Endometrial microvascular endothelial cells (primary cell): ENCODE results near the gene IQCB1. TPM values are rescaled to one million over a fixed set of nuclear protein-coding genes. Genes with fewer than 3 reads are reported as not detected.
"Not testable (repeated sequence)": the region's sequence is repeated elsewhere in the genome, so short reads cannot be mapped to it uniquely, and the experiment has no call there.

Source experiments
- in situ Hi-C: cut with HindIII; loops from 2 replicates; pipeline ENCODE4 v1.10.0; 2017; ENCODE audit warnings: low sequenced_read_pairs, low pct_unique_long_range_greater_than_20kb; ENCODE audit errors: inconsistent ontology term
- total RNA-seq: library from RNA; depleted of rRNA; stranded (reverse); fragments of >200 nt; gene quantifications from one replicate; pipeline ENCODE4 v1.2.3, GENCODE V29; 2015; ENCODE audit errors: inconsistent ontology term

IQCB1 gene
- total RNA-seq, 1 donor from 2014 or later: 8.4 TPM

DNA sequence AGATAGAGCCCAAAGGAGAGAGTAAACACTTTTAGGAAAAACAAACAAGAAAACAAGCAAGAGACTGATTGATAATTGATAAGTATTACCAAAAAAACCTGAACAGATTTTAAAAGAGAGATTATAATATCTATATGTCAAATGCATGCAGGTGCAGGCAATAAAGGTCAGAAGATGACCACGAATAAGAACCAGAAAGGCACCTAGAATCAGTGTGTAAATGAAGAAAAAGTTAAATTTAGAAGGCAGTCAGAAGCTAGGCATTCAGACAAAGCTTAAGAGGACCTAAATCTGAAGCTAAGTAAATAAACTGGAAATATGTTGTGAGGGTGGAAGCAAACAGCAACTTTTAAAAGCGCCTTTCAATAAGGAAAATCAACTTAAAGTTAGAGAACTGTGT, 16.3 kb downstream of the IQCB1 start:
- in situ Hi-C loops: no loop called here

DNA sequence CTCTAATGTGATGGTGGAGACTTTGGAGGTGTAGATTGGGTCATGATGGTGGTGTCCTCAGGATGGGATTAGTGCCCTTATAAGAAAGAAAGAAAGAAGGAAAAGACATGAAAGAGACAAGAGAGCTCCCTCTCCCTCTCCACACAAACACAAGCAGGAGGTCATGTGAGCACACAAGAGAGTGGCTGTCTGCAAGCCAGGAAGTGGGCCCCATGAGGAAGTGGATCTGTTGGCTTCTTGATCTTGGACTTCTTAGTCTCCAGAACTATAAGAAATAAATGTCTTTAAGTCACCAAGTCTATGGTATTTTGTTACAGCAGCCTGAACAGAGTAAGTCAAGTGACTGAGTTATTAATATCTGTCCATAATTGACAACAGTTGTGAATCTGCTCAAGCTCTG, 17.1 kb downstream of the IQCB1 start:
- in situ Hi-C loops: no loop called here

DNA sequence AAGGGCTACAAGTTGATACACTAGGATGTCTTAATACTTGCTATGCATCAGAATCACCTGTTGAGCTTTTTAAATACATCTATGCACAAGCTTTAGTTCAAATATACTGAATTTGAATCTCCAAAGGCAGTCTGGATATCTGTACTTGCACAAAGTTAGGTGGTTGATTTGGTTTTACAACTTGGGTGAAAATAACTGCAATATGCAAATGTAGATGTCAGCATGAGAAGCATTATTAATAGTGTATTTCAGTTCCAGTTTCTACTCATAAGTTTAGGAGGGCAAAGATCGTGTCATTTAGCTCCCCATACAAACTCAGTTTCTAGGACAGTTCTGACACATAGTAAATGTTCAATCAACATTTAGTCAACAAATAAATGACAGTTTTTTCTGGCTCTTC, 25.6 kb downstream of the IQCB1 start:
- in situ Hi-C loops: no loop called here

DNA sequence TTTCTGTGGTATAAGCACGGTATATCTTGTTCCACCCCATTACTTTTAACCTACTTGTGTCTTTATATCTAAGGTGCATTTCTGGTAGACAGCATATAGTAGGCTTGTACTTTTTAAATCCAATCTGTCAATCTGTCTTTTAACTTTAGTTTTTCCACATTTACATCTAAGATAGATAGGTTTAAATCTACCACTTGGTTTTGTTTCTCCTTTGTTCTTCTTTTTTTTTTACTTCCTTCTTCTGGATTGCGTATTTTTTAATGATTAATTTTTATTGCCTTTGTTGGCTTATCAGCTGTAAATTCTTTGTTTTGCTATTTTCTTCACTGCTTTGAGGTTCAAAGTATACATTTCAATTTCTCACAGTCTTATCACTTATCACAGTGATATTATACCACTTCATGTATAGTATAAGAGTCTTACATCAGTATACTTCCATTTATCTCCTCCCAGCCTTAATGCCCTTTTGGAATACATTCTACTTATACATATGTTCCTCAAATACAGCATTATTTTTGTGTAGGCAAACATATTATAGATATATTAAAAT, 31.0 kb downstream of the IQCB1 start:
- in situ Hi-C loops: no loop called here

DNA sequence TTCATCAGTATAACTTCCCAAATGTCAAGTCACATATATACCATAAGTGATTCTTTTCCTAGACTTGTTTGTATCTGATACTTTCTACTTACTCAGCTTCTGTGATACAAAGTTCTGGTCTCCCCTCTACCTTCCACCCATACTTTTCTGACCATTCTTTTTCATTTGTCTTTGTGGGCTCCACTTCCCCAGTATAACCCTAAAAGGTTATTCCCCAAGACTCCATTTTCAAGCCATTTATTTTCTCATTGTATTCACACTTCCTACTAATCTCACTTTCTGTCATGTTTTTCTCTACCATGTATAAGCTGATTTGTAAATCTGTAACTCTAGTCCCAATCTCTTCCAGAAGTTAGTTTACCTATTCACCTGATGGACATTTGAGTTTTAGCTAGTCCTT, 34.0 kb downstream of the IQCB1 start:
- in situ Hi-C loops: no loop called here

DNA sequence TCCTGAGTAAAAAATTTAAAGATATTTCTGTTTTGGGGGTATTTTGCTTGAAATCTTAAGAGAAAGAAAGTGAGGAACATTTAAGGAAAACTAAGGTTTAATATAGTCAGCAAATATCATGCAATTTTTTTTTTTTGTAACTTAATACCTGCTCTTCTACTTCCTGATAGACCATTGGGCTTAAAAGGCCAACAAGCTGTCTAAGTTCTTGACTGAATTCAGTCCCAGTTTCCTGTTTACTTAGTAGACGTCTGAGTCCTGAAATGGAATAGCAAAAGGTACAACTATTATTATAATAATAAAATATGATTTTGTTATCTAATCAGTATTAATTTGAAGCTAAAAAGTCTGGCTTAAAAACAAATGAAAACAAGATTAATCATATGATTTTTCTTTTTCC, 37.9 kb downstream of the IQCB1 start:
- in situ Hi-C loops: no loop called here

DNA sequence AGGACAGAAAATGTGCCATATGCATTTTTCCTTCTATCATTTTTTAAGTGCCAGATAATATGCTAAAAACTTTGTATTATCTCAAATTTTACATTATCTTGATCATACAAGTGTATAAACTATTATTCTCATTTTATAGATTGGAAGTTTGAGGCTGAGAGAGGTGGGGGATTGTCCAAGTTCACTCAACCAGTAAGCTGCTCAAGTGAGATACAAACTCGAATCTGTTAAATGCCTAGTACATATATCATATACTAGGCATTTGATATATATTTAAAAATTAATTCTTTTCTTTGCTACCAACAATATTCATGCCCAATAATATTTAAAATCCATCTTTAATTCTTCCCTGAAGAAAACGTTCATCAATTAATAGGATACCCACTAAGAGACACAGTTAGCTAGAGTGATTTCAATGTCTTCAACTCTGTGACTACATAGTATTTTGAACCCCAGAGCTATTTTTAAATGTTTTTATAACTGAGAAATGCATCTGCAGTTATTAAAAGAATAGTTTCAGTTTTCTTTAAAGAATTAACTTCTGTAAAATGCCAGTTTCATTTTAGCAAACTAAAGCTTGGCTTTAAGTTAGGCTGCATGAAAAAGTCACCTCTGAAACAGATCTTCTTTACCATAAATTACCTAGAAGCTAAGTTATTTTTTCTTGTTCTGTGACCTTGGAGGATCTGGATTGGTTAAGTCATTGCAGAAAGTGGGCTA, 40.4 kb downstream of the IQCB1 start:
- in situ Hi-C loops: no loop called here

DNA sequence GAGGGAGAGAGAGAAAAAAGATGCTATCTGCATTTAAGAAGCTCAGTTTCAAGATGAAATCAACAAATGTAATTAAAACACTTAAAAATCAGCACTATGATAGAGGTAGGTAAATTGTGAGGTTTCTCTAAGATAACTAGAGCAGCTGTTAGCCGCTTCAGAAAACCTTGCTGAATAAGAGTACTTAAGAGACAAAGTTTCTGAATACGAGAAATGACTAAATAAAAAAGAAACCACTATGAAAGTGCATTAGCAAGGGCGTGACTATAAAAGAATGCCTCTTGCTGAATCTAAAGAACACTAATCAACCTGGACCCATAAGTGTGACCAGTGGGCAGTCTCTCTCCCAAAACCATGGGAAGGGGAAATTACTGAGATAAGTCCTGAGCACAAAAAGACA, 41.8 kb downstream of the IQCB1 start:
- in situ Hi-C loops: no loop called here

DNA sequence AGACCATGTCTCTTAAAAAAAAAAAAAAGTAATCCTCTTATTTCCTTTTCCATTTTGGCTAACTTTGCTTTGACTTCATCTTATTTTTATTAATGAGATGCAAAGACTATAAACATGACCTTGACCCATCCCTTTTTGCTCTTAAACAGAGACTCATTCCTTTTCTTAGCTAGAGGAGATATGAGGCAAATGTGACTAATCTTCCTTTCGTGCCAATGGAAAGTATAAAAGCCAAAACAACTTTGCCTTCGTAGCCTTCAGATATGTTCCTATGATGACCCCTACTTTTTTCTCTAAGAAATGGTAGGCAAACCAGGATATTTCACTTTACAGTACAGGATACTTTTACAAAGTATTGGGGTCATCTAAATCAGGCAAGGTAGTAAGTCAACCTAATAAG, 48.4 kb downstream of the IQCB1 start:
- in situ Hi-C loops: no loop called here

DNA sequence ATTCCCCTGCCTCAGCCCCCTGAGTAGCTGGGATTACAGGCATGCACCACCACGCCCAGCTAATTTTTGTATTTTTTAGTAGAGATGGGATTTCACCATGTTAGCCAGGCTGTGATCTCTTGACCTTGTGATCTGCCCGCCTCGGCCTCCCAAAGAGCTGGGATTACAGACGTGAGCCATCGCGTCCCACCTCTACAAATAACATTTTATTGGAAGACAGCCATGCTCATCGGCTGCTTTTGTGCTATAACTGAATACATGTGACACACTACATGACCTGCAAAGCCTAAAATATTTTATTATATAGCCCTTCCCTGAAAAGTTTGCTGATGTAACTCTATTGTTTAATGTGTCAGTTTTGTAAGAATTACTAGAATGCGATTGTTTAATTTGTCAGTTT, 52.1 kb downstream of the IQCB1 start:
- in situ Hi-C loops: not testable (repeated sequence)

DNA sequence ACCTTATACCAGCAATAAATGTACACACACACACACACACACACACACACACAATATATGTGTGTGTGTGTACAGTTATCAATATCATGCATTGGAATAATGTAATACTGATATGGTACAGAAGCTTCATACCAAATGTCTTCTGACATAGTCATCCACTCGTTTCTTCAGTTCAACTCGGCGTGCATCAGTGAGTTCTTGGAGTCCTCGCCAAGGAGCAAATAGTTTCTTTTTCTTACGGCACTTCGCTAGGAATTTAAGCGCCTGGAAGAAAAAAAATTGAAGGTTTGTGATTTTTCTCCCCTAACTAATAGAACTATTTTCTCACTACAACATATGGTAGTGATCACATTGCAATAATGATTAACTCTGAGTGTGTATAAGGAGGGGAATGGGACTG, 53.2 kb downstream of the IQCB1 start:
- in situ Hi-C loops: no loop called here

DNA sequence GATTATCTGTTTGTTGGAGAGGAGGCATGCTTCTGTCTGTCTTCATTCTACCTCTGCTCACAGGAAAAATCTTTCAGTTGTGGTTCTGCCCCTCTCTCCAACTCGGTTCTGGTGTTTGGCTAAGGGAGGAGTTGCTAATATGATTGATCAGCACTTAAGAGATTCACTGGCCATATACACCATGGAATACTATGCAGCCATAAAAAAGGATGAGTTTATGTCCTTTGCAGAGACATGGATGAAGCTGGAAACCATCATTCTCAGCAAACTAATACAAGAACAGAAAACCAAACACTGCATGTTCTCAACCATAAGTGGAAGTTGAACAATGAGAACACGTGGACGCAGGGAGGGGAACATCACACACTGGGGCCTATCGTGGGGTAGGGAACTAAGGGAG, 59.8 kb downstream of the IQCB1 start:
- in situ Hi-C loops: not testable (repeated sequence)

DNA sequence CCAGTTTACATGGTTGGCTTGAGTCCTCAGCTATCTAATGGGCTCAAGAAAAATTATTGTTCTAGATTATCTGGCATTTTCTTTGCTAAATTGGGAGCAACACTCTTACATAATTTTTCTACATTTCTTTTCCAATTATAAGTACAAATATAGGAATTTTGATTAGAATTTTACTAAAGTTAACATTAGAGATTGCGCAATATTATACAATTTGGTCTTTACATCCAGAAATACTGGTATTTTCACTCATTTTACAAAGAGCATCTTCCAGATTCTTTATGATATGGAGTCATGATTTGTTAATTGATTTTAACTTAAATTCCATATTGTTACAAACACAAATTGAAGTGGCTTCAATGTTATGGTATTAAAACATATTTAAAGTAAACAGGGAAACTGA, 65.6 kb downstream of the IQCB1 start:
- in situ Hi-C loops: no loop called here

DNA sequence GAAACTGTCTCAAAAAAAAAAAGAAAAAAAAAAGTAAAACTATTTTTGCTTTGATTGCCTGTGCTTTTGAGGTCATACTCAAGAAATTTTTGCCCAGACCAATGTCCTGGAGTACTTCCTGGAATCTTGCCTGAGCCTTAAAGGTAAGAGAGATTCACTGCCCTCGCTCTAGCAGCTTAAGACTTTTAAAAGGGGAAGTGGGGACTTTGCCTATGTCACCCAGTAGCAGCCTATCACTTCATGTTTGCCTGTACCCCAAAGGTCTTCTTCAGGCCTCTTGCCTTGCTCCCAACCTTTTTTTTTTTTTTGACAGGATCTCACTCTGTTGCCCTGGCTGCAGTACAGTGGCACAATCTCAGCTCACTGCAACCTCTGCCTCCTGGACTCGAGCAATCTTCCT, 66.4 kb downstream of the IQCB1 start:
- in situ Hi-C loops: no loop called here

DNA sequence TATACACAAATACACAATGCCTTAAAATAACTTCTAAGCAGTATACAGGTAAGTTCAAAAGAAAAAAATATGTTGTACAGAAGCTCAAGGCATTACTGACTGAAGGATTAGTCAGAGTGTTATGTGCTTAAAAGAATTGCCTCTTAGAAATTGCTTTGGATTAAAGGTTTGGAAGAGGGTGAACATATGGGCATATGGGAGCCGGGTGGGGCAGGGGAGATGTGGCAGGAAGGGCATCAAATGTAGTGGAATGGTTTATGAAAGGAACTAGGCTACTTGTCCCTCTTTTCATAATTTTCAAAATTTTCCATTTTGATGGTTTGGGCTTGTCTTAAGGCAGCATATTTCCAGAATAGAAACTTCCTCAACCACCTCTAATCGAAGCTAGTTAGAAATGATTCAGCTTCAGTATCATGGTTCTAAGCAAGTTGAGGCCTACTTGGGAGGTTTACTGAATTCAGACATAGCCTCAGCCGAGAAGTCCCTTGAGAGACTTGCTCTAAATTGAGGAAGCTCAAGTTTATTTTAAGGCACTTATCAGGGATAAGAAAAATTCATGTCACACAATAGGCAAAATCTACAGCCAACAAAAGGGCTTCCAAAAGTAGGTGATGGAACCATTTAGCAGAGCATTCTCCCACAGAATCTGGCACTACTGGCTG, 75.2 kb downstream of the IQCB1 start:
- in situ Hi-C loops: no loop called here

DNA sequence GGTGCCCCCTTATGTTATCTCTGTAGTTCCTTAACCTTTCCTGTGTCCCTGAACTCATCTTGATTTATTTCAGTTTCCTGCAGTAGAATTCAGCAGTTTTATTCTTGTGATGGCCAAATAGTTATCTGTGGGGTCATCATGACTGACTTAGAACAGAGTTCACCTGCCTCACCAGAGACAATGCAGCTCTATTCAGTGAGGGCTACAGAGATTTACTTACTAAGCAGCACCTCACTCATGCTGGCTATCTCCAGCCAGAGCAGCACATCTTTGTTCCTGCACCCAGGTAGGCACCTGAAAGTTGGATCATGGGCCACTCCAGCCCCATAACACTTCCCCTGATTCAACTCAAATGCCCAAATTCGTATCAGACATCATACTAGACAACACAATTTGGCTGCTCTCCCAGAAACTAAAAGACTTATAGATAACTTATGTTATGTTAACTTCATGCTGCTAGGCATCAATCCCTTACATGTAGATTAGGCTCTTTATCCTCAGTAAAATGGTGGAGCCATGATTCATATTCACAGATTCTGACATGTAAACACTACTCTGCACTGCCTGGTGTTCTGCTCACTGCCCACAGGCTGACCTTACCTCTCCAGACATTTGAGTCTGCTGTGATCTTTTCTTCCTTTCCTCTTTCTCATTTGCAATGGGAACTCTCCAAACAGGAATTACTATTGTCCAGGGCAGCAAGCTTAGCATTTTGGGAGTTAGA, 76.0 kb downstream of the IQCB1 start:
- in situ Hi-C loops: no loop called here

DNA sequence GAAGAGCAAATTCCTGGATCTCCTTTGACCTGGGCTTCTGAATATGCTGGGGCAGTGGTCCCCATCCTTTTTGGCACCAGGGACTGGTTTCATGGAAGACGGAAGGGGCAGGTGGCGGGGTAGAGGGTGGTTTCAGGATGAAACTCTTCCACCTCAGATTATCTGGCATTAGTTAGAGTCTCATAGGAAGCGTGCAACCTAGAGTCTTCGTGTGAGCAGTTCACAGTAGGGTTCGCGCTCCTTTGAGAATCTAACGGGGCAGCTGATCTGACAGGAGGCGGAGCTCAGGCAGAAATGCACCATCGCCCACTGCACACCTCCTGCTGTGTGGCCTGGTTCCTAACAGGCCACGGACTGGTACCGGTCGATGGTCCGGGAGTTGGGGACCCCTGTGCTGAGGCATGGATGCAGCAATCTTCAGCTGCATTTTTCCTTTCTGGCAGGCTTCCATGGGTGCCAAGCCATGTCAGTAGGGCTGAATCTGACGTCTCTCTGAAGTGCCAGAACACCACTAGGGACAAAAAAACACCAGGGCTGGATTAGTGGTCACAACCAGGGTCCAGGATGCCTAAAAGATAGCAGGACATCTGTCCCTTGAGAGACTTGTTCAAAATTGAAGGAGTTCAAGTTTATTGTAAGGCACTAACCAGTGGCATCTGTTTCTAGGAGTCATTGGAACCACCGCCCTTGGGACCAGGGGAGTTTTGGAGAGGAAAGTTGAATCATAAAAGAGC, 76.9 kb downstream of the IQCB1 start:
- in situ Hi-C loops: no loop called here

DNA sequence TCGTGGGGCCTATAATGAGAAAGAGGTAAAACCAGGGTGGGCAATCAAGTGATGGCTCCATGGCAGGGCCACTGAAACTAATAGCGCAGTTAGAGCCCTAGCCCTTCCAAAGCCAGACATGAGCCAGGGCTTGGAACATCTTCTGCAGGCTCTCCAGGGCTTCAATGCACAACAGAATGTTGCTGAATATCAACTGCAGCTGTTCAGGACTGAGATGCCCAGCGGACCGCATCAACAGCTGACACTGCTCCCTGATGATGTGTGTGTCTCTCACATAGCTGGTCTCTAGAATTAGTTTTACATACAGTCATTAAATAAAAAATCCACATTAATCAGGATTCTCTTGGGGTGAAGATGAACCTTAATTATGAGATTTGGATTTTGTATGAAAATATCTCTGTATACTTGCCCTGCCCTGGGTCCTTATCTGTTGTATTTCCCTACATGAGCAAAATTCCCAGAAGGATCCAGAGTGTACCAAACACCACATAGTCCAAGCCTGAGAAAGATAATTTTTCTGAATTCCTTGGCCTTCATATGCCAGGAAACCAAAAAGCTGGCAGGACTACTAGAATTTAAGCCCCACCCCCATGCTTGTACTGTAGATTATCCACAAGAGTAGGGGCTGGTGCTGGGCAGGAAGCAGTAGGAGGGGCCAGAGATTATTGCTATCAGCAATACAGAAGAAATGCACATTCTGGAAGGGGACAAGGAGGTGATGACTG, 77.6 kb downstream of the IQCB1 start:
- in situ Hi-C loops: no loop called here

DNA sequence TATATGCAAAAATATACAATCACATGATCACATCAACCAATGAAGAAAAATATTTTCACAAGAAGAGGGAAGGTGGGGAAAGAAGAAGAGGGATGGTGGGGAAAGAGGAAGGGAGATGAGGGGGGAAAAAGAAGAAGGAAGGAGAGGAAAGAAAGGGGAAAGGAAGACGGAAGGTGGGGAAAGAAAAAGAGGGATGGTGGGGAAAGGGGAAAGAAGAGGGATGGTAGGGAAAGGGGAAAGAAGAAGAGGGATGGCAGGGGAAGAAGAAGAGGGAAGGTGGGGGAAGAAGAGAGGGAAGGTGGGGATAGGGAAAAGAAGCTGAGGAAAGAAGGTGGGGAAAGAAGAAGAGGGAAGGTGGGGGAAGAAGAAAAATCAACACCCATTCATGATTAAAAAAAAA, 82.1 kb downstream of the IQCB1 start:
- in situ Hi-C loops: no loop called here
